LNCaP clone FGC (cell line): ENCODE results near the gene ZNF747.

Source experiments
- DNase-seq: peaks from one replicate; pipeline ENCODE4 v3.0.0-alpha.2; 2011; ENCODE audit warnings: low read depth
- H3K4me3 ChIP-seq: 2 replicates; pipeline ENCODE4 v1.5.1; 2011; ENCODE audit warnings: mild to moderate bottlenecking, low read depth, low read length, control low read depth
- CTCF ChIP-seq: IDR thresholded peaks from 2 replicates; pipeline ENCODE4 v1.5.1; 2012; ENCODE audit warnings: mild to moderate bottlenecking; ENCODE audit not compliant: control insufficient read depth, insufficient read depth; ENCODE audit errors: extremely low read depth

The ZNF747 gene

GRCh38 chr16:30532285-30533145 lies 2.1 kb downstream of the ZNF747 start:
- no peak for TF ChIP-seq CTCF
- no peak for DNase-seq
- peak overlapping the region; percentile 72; the same call in 1 of the 2 replicates for H3K4me3 ChIP-seq

- TF ChIP-seq CTCF = no peak
- no peak overlapping the region for H3K4me3 ChIP-seq
- DNase-seq = no peak
Measured at GRCh38 chr16:30530163-30531037, 4.3 kb downstream of the ZNF747 start.

GRCh38 chr16:30528799-30529457 lies 5.7 kb downstream of the ZNF747 start:
- DNase-seq = no peak
- no peak overlapping the region for H3K4me3 ChIP-seq
- no peak for TF ChIP-seq CTCF

GRCh38 chr16:30527635-30528178 lies 7.0 kb downstream of the ZNF747 start:
- TF ChIP-seq CTCF = no peak
- peak overlapping the region; percentile 74 for H3K4me3 ChIP-seq
- peak; percentile 61 for DNase-seq

- peak; percentile 93 for DNase-seq
- H3K4me3 ChIP-seq = peak overlapping the region; percentile 74
- TF ChIP-seq CTCF = 0 out of 2 replicates have a peak, but pooled peaks have one; percentile 17
Measured at GRCh38 chr16:30526823-30527634, 7.6 kb downstream of the ZNF747 start.
